Natural killer cell (primary cell): ENCODE measurements around the gene CRTC2. TPM values are rescaled to one million over a fixed set of nuclear protein-coding genes. Genes with fewer than 3 reads are reported as not detected.

ENCODE experiments used
- ATAC-seq, 3 donors: fragments of 150-1000 bp in 2 of 3; fragments of 200-7000 bp in 1 of 3; cut with Tn5 transposase; 1 replicate in 1 of 3; 2 replicates in 2 of 3; pipeline ENCODE4 v1.10.0; 2021; ENCODE audit warnings: mild to moderate bottlenecking in 2 of 3, moderate library complexity in 2 of 3
- DNase-seq, 2 donors: peaks; one replicate each; pipeline versions ENCODE4 v3.0.0 to v3.0.0-alpha.2; 2013 to 2021; ENCODE audit warnings: mixed read lengths in 1 of 2
- H3K27ac ChIP-seq: one replicate; pipeline ENCODE4 v1.5.1; 2013; ENCODE audit warnings: mild to moderate bottlenecking, low read length
- H3K27me3 ChIP-seq: one replicate; pipeline ENCODE4 v1.6.1; 2013; ENCODE audit warnings: low read length; ENCODE audit not compliant: control insufficient read depth, insufficient read depth
- H3K36me3 ChIP-seq: one replicate; pipeline ENCODE4 v1.6.1; 2013; ENCODE audit warnings: low read length; ENCODE audit not compliant: control insufficient read depth, insufficient read depth
- H3K4me1 ChIP-seq: one replicate; pipeline ENCODE4 v1.6.1; 2013; ENCODE audit warnings: low read length; ENCODE audit not compliant: control insufficient read depth, insufficient read depth
- H3K4me3 ChIP-seq: one replicate; pipeline ENCODE4 v1.5.1; 2013; ENCODE audit warnings: low read length
- H3K9me3 ChIP-seq: one replicate; pipeline ENCODE4 v1.6.1; 2013; ENCODE audit warnings: low read length; ENCODE audit not compliant: control insufficient read depth, insufficient read depth
- H3K27ac Mint-ChIP-seq, 2 donors: one replicate each; pipeline ENCODE4 v1.8.0; 2022; ENCODE audit warnings: mild to moderate bottlenecking in 2 of 2, mixed read lengths in 2 of 2, moderate library complexity in 1 of 2
- H3K27me3 Mint-ChIP-seq, 2 donors: one replicate each; pipeline ENCODE4 v1.8.0; 2022; ENCODE audit warnings: low read depth in 2 of 2, mixed read lengths in 2 of 2
- H3K36me3 Mint-ChIP-seq: one replicate; pipeline ENCODE4 v1.8.0; 2022; ENCODE audit warnings: mixed read lengths
- H3K4me1 Mint-ChIP-seq, 2 donors: one replicate each; pipeline ENCODE4 v1.8.0; 2022; ENCODE audit warnings: mixed read lengths in 2 of 2
- H3K4me3 Mint-ChIP-seq: one replicate; pipeline ENCODE4 v1.8.0; 2022; ENCODE audit warnings: mild to moderate bottlenecking, moderate library complexity, mixed read lengths
- H3K9me3 Mint-ChIP-seq, 2 donors: one replicate each; pipeline ENCODE4 v1.8.0; 2022; ENCODE audit warnings: mixed read lengths in 2 of 2
- CTCF ChIP-seq: fragments of 200-600 bp; IDR thresholded peaks from one replicate; pipeline ENCODE4 v1.8.0; 2022; ENCODE audit warnings: antibody characterized with exemption
- WGBS: methylation state at CpG from one replicate; pipeline ENCODE4 v1.1.7; 2013; ENCODE audit warnings: missing lambda C conversion rate; ENCODE audit not compliant: insufficient coverage; 5-methylcytosine and 5-hydroxymethylcytosine counted together
- intact Hi-C: fragments of 100-400 bp; cut with micrococcal nuclease; formaldehyde crosslinking; loops from one replicate; pipeline ENCODE4 v1.14.2; 2022
- total RNA-seq, 4 donors: library from RNA; stranded (reverse); fragments of 120-200 nt in 1 of 4; gene quantifications; one replicate each; pipeline versions ENCODE4 v1.2.3 to v1.2.4, GENCODE V29; 2013 to 2022

The CRTC2 gene
- total RNA-seq, 3 donors from 2014 or later (not counting 1 experiment from before 2014, with no cell fraction given) = 144 to 166 (median 154) TPM

GRCh38 chr1:153967107-153967999, 8.9 kb upstream of the CRTC2 start, which contains the start of gene CREB3L4:
Gene CREB3L4 (plus strand): TSS chr1:153967902. CDS start chr1:153968526, 624 bp downstream.
- intact Hi-C loops = loop anchor here (1.0 to 10.0 kb wide), 5 partner anchors 9 to 257 kb away; partner anchors contain the start of genes CRTC2, GATAD2B, JTB and RPS27
- peak within 1 kb of the TSS; percentile 95 to 98 for H3K27ac Mint-ChIP-seq
- WGBS = under 1% methylated on average over 60 of the region's 60 CpGs
- DNase-seq (peak; percentile 77 to 95), ATAC-seq (peak; percentile 82 to 95 (median 87))
- Histone ChIP-seq H3K36me3 (no peaks in the 10 kb centered on the region), H3K27me3 (no peaks in the 10 kb centered on the region), H3K4me3 (peak within 1 kb of the TSS; percentile 93), H3K9me3 (no peaks in the 10 kb centered on the region), H3K4me1 (peaks cover 47% of the 10 kb centered on the region), H3K27ac (peak within 1 kb of the TSS; percentile 96)
- H3K27me3 Mint-ChIP-seq = no peaks in the 10 kb centered on the region
- TF ChIP-seq CTCF = peak; percentile 36
- no peaks in the 10 kb centered on the region for H3K9me3 Mint-ChIP-seq
- H3K36me3 Mint-ChIP-seq = no peaks in the 10 kb centered on the region
- H3K4me1 Mint-ChIP-seq = peaks cover 53 to 58% of the 10 kb centered on the region in 2 donors
- H3K4me3 Mint-ChIP-seq = peak within 1 kb of the TSS; percentile 99

- peak overlapping the region; percentile 91 to 92 for H3K27ac Mint-ChIP-seq
- 4% methylated on average over 22 of the region's 22 CpGs for WGBS
- H3K4me1 ChIP-seq = peaks cover 45% of the 10 kb centered on the region
- H3K27me3 ChIP-seq = no peaks in the 10 kb centered on the region
- H3K4me1 Mint-ChIP-seq = peaks cover 50 to 72% of the 10 kb centered on the region in 2 donors
- ATAC-seq = no peak
- H3K4me3 ChIP-seq = peak overlapping the region; percentile 91
- no peaks in the 10 kb centered on the region for H3K9me3 ChIP-seq
- no peak for TF ChIP-seq CTCF
- H3K27me3 Mint-ChIP-seq = no peaks in the 10 kb centered on the region
- no peaks in the 10 kb centered on the region for H3K9me3 Mint-ChIP-seq
- peak overlapping the region; percentile 89 for H3K4me3 Mint-ChIP-seq
- intact Hi-C loops = loop anchor here (10.0 kb wide), 1 partner anchor 261 kb away; the partner anchor contains the start of gene UBAP2L
- peaks cover 6% of the 10 kb centered on the region for H3K36me3 ChIP-seq
- DNase-seq = no peak
- peak overlapping the region; percentile 79 for H3K27ac ChIP-seq
- H3K36me3 Mint-ChIP-seq = no peaks in the 10 kb centered on the region
Measured at GRCh38 chr1:153963850-153964331, 5.5 kb upstream of the CRTC2 start.

- H3K36me3 ChIP-seq = peaks cover 6% of the 10 kb centered on the region
- no peaks in the 10 kb centered on the region for H3K27me3 Mint-ChIP-seq
- H3K4me3 ChIP-seq = peak within 1 kb of the TSS; percentile 91
- peak within 1 kb of the TSS; percentile 89 for H3K4me3 Mint-ChIP-seq
- peaks cover 51 to 72% of the 10 kb centered on the region in 2 donors for H3K4me1 Mint-ChIP-seq
- H3K9me3 Mint-ChIP-seq = no peaks in the 10 kb centered on the region
- intact Hi-C loops = loop anchor here (10.0 kb wide), 1 partner anchor 262 kb away; the partner anchor contains the start of gene UBAP2L
- WGBS = 1% methylated on average over 54 of the region's 54 CpGs
- DNase-seq (peak; percentile 92 to 97), ATAC-seq (peak; percentile 55 to 69 (median 57))
- H3K9me3 ChIP-seq = no peaks in the 10 kb centered on the region
- no peaks in the 10 kb centered on the region for H3K27me3 ChIP-seq
- peak within 1 kb of the TSS; percentile 79 for H3K27ac ChIP-seq
- H3K27ac Mint-ChIP-seq = peak within 1 kb of the TSS; percentile 91 to 92
- no peaks in the 10 kb centered on the region for H3K36me3 Mint-ChIP-seq
- TF ChIP-seq CTCF = no peak
- H3K4me1 ChIP-seq = peaks cover 43% of the 10 kb centered on the region
Measured at GRCh38 chr1:153963030-153963849, 4.8 kb upstream of the CRTC2 start, which contains the start of gene SLC39A1. Gene SLC39A1 (minus strand): TSS chr1:153963537. CDS start chr1:153962715, 822 bp downstream.
